Parathyroid adenoma (tissue), 2 donors: ENCODE data around the gene NFIB.

Source experiments
- H2AFZ ChIP-seq: fragments of 300-600 bp; sonication (generic); one replicate; pipeline ENCODE4 v1.7.0; 2017; ENCODE audit warnings: antibody characterized with exemption, mild to moderate bottlenecking
- H3K27ac ChIP-seq: fragments of 300-600 bp; sonication (generic); one replicate; pipeline ENCODE4 v1.7.0; 2017
- H3K27me3 ChIP-seq: fragments of 300-600 bp; sonication (generic); one replicate; pipeline ENCODE4 v1.7.0; 2017; ENCODE audit warnings: low read length; ENCODE audit not compliant: control insufficient read depth, insufficient read depth
- H3K36me3 ChIP-seq: fragments of 300-600 bp; sonication (generic); one replicate; pipeline ENCODE4 v1.7.0; 2017; ENCODE audit warnings: low read length; ENCODE audit not compliant: control insufficient read depth, insufficient read depth
- H3K4me1 ChIP-seq: fragments of 300-600 bp; sonication (generic); one replicate; pipeline ENCODE4 v1.7.0; 2017; ENCODE audit warnings: control low read depth
- H3K4me2 ChIP-seq: fragments of 300-600 bp; sonication (generic); one replicate; pipeline ENCODE4 v1.7.0; 2017; ENCODE audit warnings: low read length
- H3K4me3 ChIP-seq: fragments of 300-600 bp; sonication (generic); one replicate; pipeline ENCODE4 v1.7.0; 2017; ENCODE audit warnings: low read depth, low read length
- H3K79me2 ChIP-seq: fragments of 300-600 bp; sonication (generic); one replicate; pipeline ENCODE4 v1.7.0; 2017; ENCODE audit warnings: control low read depth
- H3K9ac ChIP-seq: fragments of 300-600 bp; sonication (generic); one replicate; pipeline ENCODE4 v1.7.0; 2017; ENCODE audit warnings: mild to moderate bottlenecking
- H3K9me3 ChIP-seq: fragments of 300-600 bp; sonication (generic); one replicate; pipeline ENCODE4 v1.7.0; 2017; ENCODE audit warnings: low read length; ENCODE audit not compliant: control insufficient read depth
- TF ChIP-seq, protein P1 (sequence below): fragments of 300-600 bp; sonication (generic); IDR thresholded peaks from one replicate; pipeline ENCODE4 v1.7.0; 2017; ENCODE audit warnings: antibody characterized with exemption, mild to moderate bottlenecking
- donor health status: primary hyperparathyroidism.

NFIB gene

DNA sequence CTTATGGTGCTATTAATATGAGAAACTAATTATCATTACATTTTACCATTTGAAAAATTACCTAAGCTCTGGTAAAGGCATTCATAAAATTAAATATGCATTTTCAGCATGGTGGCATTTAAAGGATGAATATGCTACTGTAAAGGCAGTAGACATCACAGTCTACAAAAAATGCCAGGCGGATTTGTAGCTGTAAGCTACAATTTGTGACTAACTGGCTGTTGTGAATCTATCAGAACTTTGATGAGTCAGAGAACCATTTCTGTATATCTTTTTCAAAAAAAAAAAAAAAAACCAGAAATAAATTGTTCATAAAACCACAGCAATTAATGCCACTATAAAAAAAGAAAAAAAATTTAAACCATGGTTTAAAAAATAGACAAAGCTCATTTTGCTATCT, 186.3 kb downstream of the NFIB start:
- TF ChIP-seq, protein P1, sequence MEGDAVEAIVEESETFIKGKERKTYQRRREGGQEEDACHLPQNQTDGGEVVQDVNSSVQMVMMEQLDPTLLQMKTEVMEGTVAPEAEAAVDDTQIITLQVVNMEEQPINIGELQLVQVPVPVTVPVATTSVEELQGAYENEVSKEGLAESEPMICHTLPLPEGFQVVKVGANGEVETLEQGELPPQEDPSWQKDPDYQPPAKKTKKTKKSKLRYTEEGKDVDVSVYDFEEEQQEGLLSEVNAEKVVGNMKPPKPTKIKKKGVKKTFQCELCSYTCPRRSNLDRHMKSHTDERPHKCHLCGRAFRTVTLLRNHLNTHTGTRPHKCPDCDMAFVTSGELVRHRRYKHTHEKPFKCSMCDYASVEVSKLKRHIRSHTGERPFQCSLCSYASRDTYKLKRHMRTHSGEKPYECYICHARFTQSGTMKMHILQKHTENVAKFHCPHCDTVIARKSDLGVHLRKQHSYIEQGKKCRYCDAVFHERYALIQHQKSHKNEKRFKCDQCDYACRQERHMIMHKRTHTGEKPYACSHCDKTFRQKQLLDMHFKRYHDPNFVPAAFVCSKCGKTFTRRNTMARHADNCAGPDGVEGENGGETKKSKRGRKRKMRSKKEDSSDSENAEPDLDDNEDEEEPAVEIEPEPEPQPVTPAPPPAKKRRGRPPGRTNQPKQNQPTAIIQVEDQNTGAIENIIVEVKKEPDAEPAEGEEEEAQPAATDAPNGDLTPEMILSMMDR = no peak
- Histone ChIP-seq H3K4me3 (no peak overlapping the region), H3K79me2 (no peaks in the 10 kb centered on the region), H3K4me1 (no peaks in the 10 kb centered on the region), H3K27ac (no peak overlapping the region), H3K9me3 (no peaks in the 10 kb centered on the region), H3K27me3 (no peaks in the 10 kb centered on the region), H2AFZ (no peak overlapping the region), H3K9ac (no peak overlapping the region), H3K36me3 (no peaks in the 10 kb centered on the region), H3K4me2 (no peak overlapping the region)

DNA sequence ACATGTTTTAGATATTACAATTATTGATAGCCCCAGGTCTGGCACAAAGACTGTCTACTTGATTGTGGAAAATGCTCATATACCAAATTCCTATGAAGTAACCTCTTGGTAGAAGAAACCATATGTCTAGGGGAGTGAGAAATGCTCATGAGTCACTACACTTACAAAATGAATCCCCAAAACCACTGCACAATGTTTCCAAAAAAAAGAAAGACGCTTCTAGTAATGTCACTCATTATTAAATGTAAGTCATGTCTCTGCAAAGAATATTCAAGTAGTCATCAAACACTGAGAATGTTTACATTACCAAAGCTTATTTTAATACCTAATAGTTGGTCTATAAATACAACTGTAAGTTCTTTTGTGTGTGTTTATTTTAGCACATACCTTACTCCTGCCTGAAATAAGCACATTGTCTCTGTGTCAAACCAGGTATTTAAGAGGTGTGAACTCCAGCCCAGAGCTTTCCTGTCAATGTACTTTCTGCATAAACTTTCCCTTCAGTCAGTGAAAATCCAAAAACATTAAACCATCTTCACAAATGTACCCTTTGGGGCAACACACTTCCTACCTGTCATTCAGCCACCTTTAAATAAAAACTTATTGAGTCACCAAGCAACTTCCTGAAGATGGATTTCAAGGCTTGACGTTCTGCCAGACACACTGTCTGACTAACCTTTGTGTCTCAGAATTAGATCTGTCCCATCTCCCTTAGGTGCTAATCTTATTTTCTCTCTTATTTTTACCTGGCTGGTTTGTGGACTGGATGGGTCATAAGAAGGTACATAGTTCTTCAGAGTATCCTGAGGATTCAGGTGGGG, 194.0 kb downstream of the NFIB start:
- TF ChIP-seq, protein P1 = no peak
- H3K4me2 ChIP-seq = no peak overlapping the region
- H3K79me2 ChIP-seq = no peaks in the 10 kb centered on the region
- no peak overlapping the region for H3K4me3 ChIP-seq
- no peak overlapping the region for H3K27ac ChIP-seq
- no peaks in the 10 kb centered on the region for H3K27me3 ChIP-seq
- H3K36me3 ChIP-seq = no peaks in the 10 kb centered on the region
- no peaks in the 10 kb centered on the region for H3K9me3 ChIP-seq
- no peak overlapping the region for H3K9ac ChIP-seq
- no peak overlapping the region for H2AFZ ChIP-seq
- no peaks in the 10 kb centered on the region for H3K4me1 ChIP-seq

DNA sequence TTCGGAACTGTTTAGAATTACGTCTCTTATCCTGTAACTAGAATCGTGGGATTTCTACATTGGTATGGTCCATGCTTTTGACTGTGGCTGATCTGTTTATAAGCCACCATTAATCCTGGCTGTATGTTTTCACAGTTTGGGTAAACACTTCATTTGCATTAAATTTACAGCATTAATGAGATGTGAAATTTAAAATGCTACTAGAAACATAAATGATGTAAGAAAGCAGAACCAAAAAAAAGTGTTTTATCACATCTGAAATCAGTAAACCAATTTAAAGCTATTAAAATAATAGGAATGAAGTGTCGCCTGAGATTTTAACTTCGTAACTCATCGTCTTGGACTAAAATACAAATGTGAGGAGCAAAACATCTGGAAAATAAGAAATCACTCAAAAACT, 201.7 kb downstream of the NFIB start:
- Histone ChIP-seq H3K36me3 (no peaks in the 10 kb centered on the region), H3K4me3 (no peak overlapping the region), H3K27me3 (no peaks in the 10 kb centered on the region), H3K4me1 (no peaks in the 10 kb centered on the region), H2AFZ (no peak overlapping the region), H3K9ac (no peak overlapping the region), H3K4me2 (no peak overlapping the region), H3K9me3 (no peaks in the 10 kb centered on the region), H3K79me2 (no peaks in the 10 kb centered on the region), H3K27ac (no peak overlapping the region)
- TF ChIP-seq, protein P1 = no peak

DNA sequence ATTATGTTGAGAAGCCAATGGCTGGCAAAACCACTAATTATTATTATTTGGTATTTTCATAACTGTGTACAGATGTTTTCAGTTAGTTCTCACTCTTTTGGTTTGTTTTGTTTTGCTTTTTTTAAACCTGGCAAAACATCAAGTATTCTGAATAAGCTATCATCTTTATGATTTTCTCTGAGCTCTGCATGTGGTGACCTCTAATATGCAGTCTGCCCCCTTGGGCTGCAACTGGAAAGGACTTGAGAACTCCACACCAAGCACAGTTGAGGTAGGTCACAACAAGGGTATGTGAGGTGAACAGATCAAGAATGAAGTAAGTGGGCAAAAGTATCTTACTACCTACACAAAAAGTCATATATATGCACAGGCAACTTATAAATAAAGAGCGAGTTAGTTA, 202.2 kb downstream of the NFIB start:
- H3K27ac ChIP-seq = no peak overlapping the region
- H3K9ac ChIP-seq = no peak overlapping the region
- TF ChIP-seq, protein P1 = no peak
- no peak overlapping the region for H3K4me2 ChIP-seq
- H2AFZ ChIP-seq = no peak overlapping the region
- H3K27me3 ChIP-seq = no peaks in the 10 kb centered on the region
- no peaks in the 10 kb centered on the region for H3K79me2 ChIP-seq
- H3K9me3 ChIP-seq = no peaks in the 10 kb centered on the region
- H3K36me3 ChIP-seq = no peaks in the 10 kb centered on the region
- no peaks in the 10 kb centered on the region for H3K4me1 ChIP-seq
- no peak overlapping the region for H3K4me3 ChIP-seq

DNA sequence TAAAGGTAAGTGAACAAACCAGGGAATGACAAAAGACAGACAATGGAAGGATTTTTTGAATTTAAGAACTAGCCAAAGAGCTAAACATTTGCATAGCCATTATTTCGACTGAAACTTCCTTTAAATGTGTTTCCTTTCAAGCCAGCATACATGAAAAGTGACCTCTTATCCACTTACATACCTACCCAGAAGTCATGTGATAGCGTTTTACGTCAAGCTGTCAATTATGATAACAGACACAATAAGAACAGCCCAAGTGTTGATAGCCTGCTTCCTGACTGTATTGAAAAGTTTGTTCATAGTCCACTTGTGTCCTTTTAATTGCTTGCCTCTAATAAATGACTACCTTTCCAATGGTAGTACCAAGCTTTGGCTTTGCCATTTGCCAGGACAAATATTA, 206.0 kb downstream of the NFIB start:
- Histone ChIP-seq H3K36me3 (no peaks in the 10 kb centered on the region), H3K4me1 (no peaks in the 10 kb centered on the region), H3K4me3 (no peak overlapping the region), H3K79me2 (no peaks in the 10 kb centered on the region), H3K27ac (no peak overlapping the region), H3K9ac (no peak overlapping the region), H2AFZ (no peak overlapping the region), H3K9me3 (no peaks in the 10 kb centered on the region), H3K27me3 (no peaks in the 10 kb centered on the region), H3K4me2 (no peak overlapping the region)
- TF ChIP-seq, protein P1 = no peak
